Right atrium auricular region (tissue), 2 donors: ENCODE results near the gene VAV3. TPM values are rescaled to one million over a fixed set of nuclear protein-coding genes. Genes with fewer than 3 reads are reported as not detected.
"Not testable (repeated sequence)": the region's sequence is repeated elsewhere in the genome, so short reads cannot be mapped to it uniquely, and the experiment has no call there.

Experiments used
- DNase-seq: peaks from one replicate; pipeline ENCODE4 v3.0.0-alpha.2; 2019; ENCODE audit warnings: low spot score
- H3K27ac ChIP-seq, 2 donors: fragments of 200-600 bp; sonication (generic); 1 replicate in 1 of 2; 2 replicates in 1 of 2; pipeline ENCODE4 v1.5.1; 2016 to 2019
- H3K27me3 ChIP-seq, 2 donors: fragments of 200-600 bp; sonication (generic); one replicate each; pipeline versions ENCODE4 v1.5.1 to v1.6.0; 2017 to 2019
- H3K36me3 ChIP-seq: fragments of 200-600 bp; sonication (generic); one replicate; pipeline ENCODE4 v1.5.1; 2016
- H3K4me1 ChIP-seq, 2 donors: fragments of 200-600 bp; sonication (generic); one replicate each; pipeline versions ENCODE4 v1.5.1 to v1.6.0; 2017 to 2019
- H3K4me3 ChIP-seq, 2 donors: fragments of 200-600 bp; sonication (generic); 1 replicate in 1 of 2; 2 replicates in 1 of 2; pipeline ENCODE4 v1.5.1; 2017 to 2019; ENCODE audit warnings: mild to moderate bottlenecking in 1 of 2, moderate library complexity in 1 of 2
- H3K9me3 ChIP-seq, 2 donors: fragments of 200-600 bp; sonication (generic); one replicate each; pipeline ENCODE4 v1.5.1; 2019
- CTCF ChIP-seq, 2 donors: fragments of 200-600 bp; sonication (generic); IDR thresholded peaks; one replicate each; pipeline ENCODE4 v1.5.1; 2019; ENCODE audit warnings: antibody characterized with exemption in 2 of 2
- total RNA-seq, 2 donors: library from RNA; depleted of rRNA; stranded (reverse); fragments of >200 nt; gene quantifications; one replicate each; pipeline ENCODE4 v1.1.0, GENCODE V29; 2016

VAV3 gene
- total RNA-seq, 2 donors from 2014 or later = 2.0 to 2.8 TPM

GRCh38 chr1:107662971-107663370 is 302.0 kb downstream of the VAV3 start:
- Histone ChIP-seq H3K9me3 (no peaks in the 10 kb centered on the region), H3K4me1 (no peaks in the 10 kb centered on the region), H3K27ac (no peak overlapping the region), H3K4me3 (no peak overlapping the region), H3K36me3 (no peaks in the 10 kb centered on the region), H3K27me3 (no peaks in the 10 kb centered on the region)
- no peak for DNase-seq
- no peak for TF ChIP-seq CTCF (IDR thresholded peaks at IDR 0.05)

- no peak for TF ChIP-seq CTCF (IDR thresholded peaks at IDR 0.05)
- Histone ChIP-seq H3K27me3 (no peaks in the 10 kb centered on the region), H3K9me3 (no peaks in the 10 kb centered on the region), H3K27ac (no peak overlapping the region), H3K4me3 (no peak overlapping the region), H3K4me1 (no peaks in the 10 kb centered on the region), H3K36me3 (no peaks in the 10 kb centered on the region)
- no peak for DNase-seq
Measured at GRCh38 chr1:107661158-107661557, 303.8 kb downstream of the VAV3 start.

- no peaks in the 10 kb centered on the region for H3K9me3 ChIP-seq
- no peaks in the 10 kb centered on the region for H3K4me1 ChIP-seq
- no peak overlapping the region for H3K4me3 ChIP-seq
- DNase-seq = no peak
- H3K27me3 ChIP-seq = no peaks in the 10 kb centered on the region
- TF ChIP-seq CTCF (IDR thresholded peaks at IDR 0.05) = no peak
- H3K36me3 ChIP-seq = no peaks in the 10 kb centered on the region
- H3K27ac ChIP-seq = no peak overlapping the region
Measured at GRCh38 chr1:107659961-107660360, 305.0 kb downstream of the VAV3 start.

- no peak for TF ChIP-seq CTCF (IDR thresholded peaks at IDR 0.05)
- H3K4me1 ChIP-seq = no peaks in the 10 kb centered on the region
- no peak for DNase-seq
- no peaks in the 10 kb centered on the region for H3K36me3 ChIP-seq
- no peak overlapping the region for H3K4me3 ChIP-seq
- no peak overlapping the region for H3K27ac ChIP-seq
- H3K9me3 ChIP-seq = no peaks in the 10 kb centered on the region
- H3K27me3 ChIP-seq = no peaks in the 10 kb centered on the region
Measured at GRCh38 chr1:107657356-107657755, 307.6 kb downstream of the VAV3 start.

- Histone ChIP-seq H3K9me3 (no peaks in the 10 kb centered on the region), H3K27ac (no peak overlapping the region), H3K27me3 (no peaks in the 10 kb centered on the region), H3K4me1 (no peaks in the 10 kb centered on the region), H3K36me3 (no peaks in the 10 kb centered on the region), H3K4me3 (no peak overlapping the region)
- TF ChIP-seq CTCF (IDR thresholded peaks at IDR 0.05) = no peak
- DNase-seq = no peak
Measured at GRCh38 chr1:107653765-107654164, 311.2 kb downstream of the VAV3 start.

GRCh38 chr1:107653005-107653404 is 312.0 kb downstream of the VAV3 start:
- no peaks in the 10 kb centered on the region for H3K36me3 ChIP-seq
- TF ChIP-seq CTCF (IDR thresholded peaks at IDR 0.05) = no peak
- no peaks in the 10 kb centered on the region for H3K27me3 ChIP-seq
- H3K4me1 ChIP-seq = no peaks in the 10 kb centered on the region
- no peak for DNase-seq
- no peaks in the 10 kb centered on the region for H3K9me3 ChIP-seq
- no peak overlapping the region for H3K27ac ChIP-seq
- H3K4me3 ChIP-seq = no peak overlapping the region

GRCh38 chr1:107650825-107651224 is 314.2 kb downstream of the VAV3 start:
- DNase-seq, H3K27me3 ChIP-seq, H3K4me1 ChIP-seq, H3K36me3 ChIP-seq, H3K4me3 ChIP-seq, H3K9me3 ChIP-seq, H3K27ac ChIP-seq: not testable (repeated sequence)
